ENCODE results near the gene SNTA1. TPM values are rescaled to one million over a fixed set of nuclear protein-coding genes. Genes with fewer than 3 reads are reported as not detected.

SNTA1 gene
- total and polyA plus RNA-seq, 2 experiments from 2014 or later, result 3.8 to 9.3 TPM

DNA sequence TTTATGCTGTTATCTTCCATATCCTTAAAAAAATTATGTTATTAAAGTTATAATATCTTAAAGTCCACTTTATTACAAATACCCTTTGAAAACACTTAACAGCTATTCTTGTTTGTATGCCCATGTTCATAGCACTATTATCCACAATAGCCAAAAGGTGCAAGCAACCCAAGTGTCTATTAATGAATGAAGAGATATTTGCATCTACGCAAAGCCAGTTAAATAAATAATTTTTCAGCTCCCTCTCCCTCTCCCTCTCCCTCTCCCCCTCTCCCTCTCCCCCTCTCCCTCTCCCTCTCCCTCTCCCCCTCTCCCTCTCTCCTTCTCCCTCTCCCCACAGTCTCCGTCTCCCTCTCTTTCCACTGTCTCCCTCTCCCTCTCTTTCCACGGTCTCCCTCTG, 55.3 kb downstream of the SNTA1 start:
- H2AFZ ChIP-seq, result no peak overlapping the region
- peaks cover 44% of the 10 kb centered on the region for H3K36me3 ChIP-seq (ENCODE audit: insufficient read depth)
- H3K79me2 ChIP-seq (replicated peaks; ENCODE audit: insufficient read depth), result no peaks in the 10 kb centered on the region
- H3K27ac ChIP-seq (ENCODE audit: low read depth), result no peak overlapping the region
- H4K20me1 ChIP-seq (replicated peaks; ENCODE audit: insufficient read depth), result no peaks in the 10 kb centered on the region
- TF ChIP-seq CTCF (conservative IDR thresholded peaks at IDR 0.05; ENCODE audit: low read depth in 2 of 2) (no peak), NANOG (IDR thresholded peaks at IDR 0.05; ENCODE audit: borderline replicate concordance) (no peak), REST (IDR thresholded peaks at IDR 0.05; ENCODE audit: unreplicated experiment) (no peak), EZH2 (IDR thresholded peaks at IDR 0.05; ENCODE audit: low read depth, unreplicated experiment) (no peak), POLR2AphosphoS5 (IDR thresholded peaks at IDR 0.05; ENCODE audit: low read depth) (no peak), ZNF114 (CRISPR knock-in tag; IDR thresholded peaks at IDR 0.05) (no peak), CREB1 (CRISPR knock-in tag; IDR thresholded peaks at IDR 0.05; ENCODE audit: low read depth) (no peak), JUNB (IDR thresholded peaks at IDR 0.05; ENCODE audit: unreplicated experiment) (no peak), ZNF331 (CRISPR knock-in tag; IDR thresholded peaks at IDR 0.05; ENCODE audit: low read depth) (no peak), EZH2phosphoT487 (IDR thresholded peaks at IDR 0.05; ENCODE audit: unreplicated experiment) (no peak), ZNF462 (CRISPR knock-in tag; IDR thresholded peaks at IDR 0.05) (no peak), STAT1 (IDR thresholded peaks at IDR 0.05; ENCODE audit: unreplicated experiment) (no peak)
- TF ChIP-seq, protein P1, sequence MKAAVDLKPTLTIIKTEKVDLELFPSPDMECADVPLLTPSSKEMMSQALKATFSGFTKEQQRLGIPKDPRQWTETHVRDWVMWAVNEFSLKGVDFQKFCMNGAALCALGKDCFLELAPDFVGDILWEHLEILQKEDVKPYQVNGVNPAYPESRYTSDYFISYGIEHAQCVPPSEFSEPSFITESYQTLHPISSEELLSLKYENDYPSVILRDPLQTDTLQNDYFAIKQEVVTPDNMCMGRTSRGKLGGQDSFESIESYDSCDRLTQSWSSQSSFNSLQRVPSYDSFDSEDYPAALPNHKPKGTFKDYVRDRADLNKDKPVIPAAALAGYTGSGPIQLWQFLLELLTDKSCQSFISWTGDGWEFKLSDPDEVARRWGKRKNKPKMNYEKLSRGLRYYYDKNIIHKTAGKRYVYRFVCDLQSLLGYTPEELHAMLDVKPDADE (IDR thresholded peaks at IDR 0.05), result no peak
- DNase-seq (ENCODE audit: low spot score), result no peak
- H3K4me2 ChIP-seq, result no peak overlapping the region
- H3K27me3 ChIP-seq (ENCODE audit: insufficient read depth), result no peaks in the 10 kb centered on the region
- H3K27ac Mint-ChIP-seq, result no peak overlapping the region
- H3K9me2 ChIP-seq (ENCODE audit: insufficient read depth), result no peaks in the 10 kb centered on the region
- H3K36me3 Mint-ChIP-seq (ENCODE audit: low read depth), result peaks cover 80% of the 10 kb centered on the region
- no peak overlapping the region for H3K4me3 ChIP-seq
- H3K4me1 ChIP-seq (ENCODE audit: insufficient read depth), result no peaks in the 10 kb centered on the region
- H3K9me3 Mint-ChIP-seq, result peaks cover 8% of the 10 kb centered on the region; the same call in 2 of the 3 replicates
- no peaks in the 10 kb centered on the region for H3K4me1 Mint-ChIP-seq
- H3K4me3 Mint-ChIP-seq, result no peak overlapping the region
- H3F3A ChIP-seq (replicated peaks; ENCODE audit: low read depth), result no peaks in the 10 kb centered on the region
- H3K27me3 Mint-ChIP-seq (ENCODE audit: insufficient read depth, low read depth, poor library complexity), result no peaks in the 10 kb centered on the region
- no peak for ATAC-seq

Data from GM23338 (cell line).